Fibroblast of skin of scalp (primary cell): ENCODE measurements around the gene IL17RB.
A peak's percentile ranks its signal among the peaks of the same experiment; 100 is the strongest.

Experiments used
- DNase-seq: peaks from one replicate; pipeline ENCODE4 v3.0.0-alpha.2; 2013

The IL17RB gene

GRCh38 chr3:53811143-53811927 is 35.0 kb upstream of the IL17RB start:
- DNase-seq, result no peak

GRCh38 chr3:53812434-53812833 is 33.9 kb upstream of the IL17RB start:
- no peak for DNase-seq

- no peak for DNase-seq
Measured at GRCh38 chr3:53813229-53813628, 33.1 kb upstream of the IL17RB start.

- no peak for DNase-seq
Measured at GRCh38 chr3:53813876-53814275, 32.5 kb upstream of the IL17RB start.

GRCh38 chr3:53815067-53815466 is 31.3 kb upstream of the IL17RB start:
- no peak for DNase-seq

- DNase-seq, result no peak
Measured at GRCh38 chr3:53815651-53816050, 30.7 kb upstream of the IL17RB start.

GRCh38 chr3:53816425-53816824 is 29.9 kb upstream of the IL17RB start:
- DNase-seq, result no peak

GRCh38 chr3:53817211-53817610 is 29.2 kb upstream of the IL17RB start:
- no peak for DNase-seq

GRCh38 chr3:53817809-53818208 is 28.6 kb upstream of the IL17RB start:
- no peak for DNase-seq

GRCh38 chr3:53818221-53819162 is 27.9 kb upstream of the IL17RB start:
- no peak for DNase-seq

- DNase-seq, result no peak
Measured at GRCh38 chr3:53819163-53819868, 27.1 kb upstream of the IL17RB start.

GRCh38 chr3:53820084-53820483 is 26.3 kb upstream of the IL17RB start:
- no peak for DNase-seq

GRCh38 chr3:53820756-53821580 is 25.4 kb upstream of the IL17RB start:
- no peak for DNase-seq

GRCh38 chr3:53821631-53822121 is 24.7 kb upstream of the IL17RB start:
- DNase-seq, result no peak

GRCh38 chr3:53822331-53822741 is 24.0 kb upstream of the IL17RB start:
- no peak for DNase-seq

- DNase-seq, result no peak
Measured at GRCh38 chr3:53823026-53823955, 23.1 kb upstream of the IL17RB start.

- peak; percentile 2 for DNase-seq
Measured at GRCh38 chr3:53823956-53824657, 22.3 kb upstream of the IL17RB start.

- no peak for DNase-seq
Measured at GRCh38 chr3:53824795-53825194, 21.6 kb upstream of the IL17RB start.

- no peak for DNase-seq
Measured at GRCh38 chr3:53826048-53826447, 20.3 kb upstream of the IL17RB start.

GRCh38 chr3:53828581-53828980 is 17.8 kb upstream of the IL17RB start:
- no peak for DNase-seq
